PC-9 (cell line): Measurements from ENCODE around the gene BCR.

Experiments used
- CTCF ChIP-seq: fragments of 200-600 bp; sonication (generic); conservative IDR thresholded peaks from 2 replicates; pipeline ENCODE4 v1.6.1; 2017; ENCODE audit warnings: mixed run types, antibody characterized with exemption, mild to moderate bottlenecking, moderate library complexity
- EZH2 ChIP-seq: fragments of 200-600 bp; sonication (generic); IDR thresholded peaks from 2 replicates; pipeline ENCODE4 v1.8.0; 2017; ENCODE audit warnings: antibody characterized with exemption, low read depth

- no peak for TF ChIP-seq CTCF
- no peak for TF ChIP-seq EZH2
Observed at GRCh38 chr22:23250056-23250784, 69.9 kb downstream of the BCR start.
